ENCODE measurements around the gene YKT6. TPM values are rescaled to one million over a fixed set of nuclear protein-coding genes. Genes with fewer than 3 reads are reported as not detected.
"Not testable (repeated sequence)": the region's sequence is repeated elsewhere in the genome, so short reads cannot be mapped to it uniquely, and the experiment has no call there.

Gene YKT6
- total and polyA plus RNA-seq, 4 donors = 48.0 to 115 (median 78.9) TPM

DNA sequence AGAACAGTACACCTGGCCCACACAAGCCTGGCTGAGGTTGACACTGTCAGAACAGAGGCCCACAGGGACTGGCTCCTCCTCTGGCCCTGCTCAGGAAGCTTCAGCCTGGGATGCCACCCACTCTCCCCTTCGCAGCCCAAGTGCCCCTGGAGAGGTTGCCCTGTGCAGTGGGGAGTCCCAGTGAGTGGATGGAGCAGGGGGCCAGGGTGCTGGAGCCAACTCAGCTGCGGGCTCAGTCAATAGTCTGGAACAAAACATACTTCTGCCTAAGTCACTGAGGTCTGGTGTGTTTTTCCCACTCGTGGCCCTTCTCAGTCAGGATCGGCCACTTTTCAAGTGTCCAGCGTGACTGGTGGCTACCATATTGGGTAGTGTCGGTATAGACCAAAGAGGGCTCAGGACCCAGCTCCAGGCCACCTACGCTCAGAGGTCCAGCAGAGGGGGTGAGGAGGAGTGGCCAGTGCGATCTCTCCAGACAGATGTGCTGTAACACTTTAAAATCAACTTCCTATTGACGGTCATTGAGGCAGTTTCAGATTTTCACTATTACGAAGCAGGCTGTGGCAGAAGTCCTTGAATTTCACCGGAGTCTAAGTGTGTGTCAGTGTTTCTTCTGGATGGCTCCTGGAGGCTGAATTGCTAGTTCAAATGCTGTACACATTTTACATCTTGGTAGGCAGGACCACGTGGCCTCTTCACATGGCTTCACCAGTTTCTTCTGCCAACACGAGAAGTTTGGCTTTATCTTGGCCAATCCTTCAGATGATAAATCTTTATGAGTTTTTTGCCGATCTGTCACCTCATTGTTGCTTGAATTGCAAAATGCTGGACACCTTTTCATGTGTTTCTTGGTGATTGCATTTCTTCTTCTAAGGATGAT lies 10.5 kb upstream of the YKT6 start:
- Histone ChIP-seq H3K4me3 (ENCODE audit: low read depth, low read length) (no peak overlapping the region), H3K36me3 (ENCODE audit: control insufficient read depth, insufficient read depth, low read length) (peaks cover 4% of the 10 kb centered on the region), H3K27me3 (ENCODE audit: control insufficient read depth, insufficient read depth, low read length) (peaks cover 12% of the 10 kb centered on the region), H3K27ac (ENCODE audit: low read depth, low read length) (no peak overlapping the region), H3K9me3 (ENCODE audit: control insufficient read depth, insufficient read depth, low read length) (no peaks in the 10 kb centered on the region), H3K4me1 (ENCODE audit: control insufficient read depth, insufficient read depth, low read length) (peaks cover 22% of the 10 kb centered on the region)
- WGBS (ENCODE audit: insufficient coverage) = 90% methylated on average over 10 of the region's 14 CpGs
- no peak for DNase-seq (ENCODE audit: low read depth in 4 of 6, low spot score in 6 of 6)

GRCh38 chr7:44191171-44191570 lies 9.6 kb upstream of the YKT6 start:
- Histone ChIP-seq H3K36me3 (ENCODE audit: control insufficient read depth, insufficient read depth, low read length) (no peaks in the 10 kb centered on the region), H3K27ac (ENCODE audit: low read depth, low read length) (no peak overlapping the region), H3K9me3 (ENCODE audit: control insufficient read depth, insufficient read depth, low read length) (no peaks in the 10 kb centered on the region), H3K4me1 (ENCODE audit: control insufficient read depth, insufficient read depth, low read length) (peaks cover 18% of the 10 kb centered on the region), H3K27me3 (ENCODE audit: control insufficient read depth, insufficient read depth, low read length) (peaks cover 12% of the 10 kb centered on the region), H3K4me3 (ENCODE audit: low read depth, low read length) (no peak overlapping the region)
- WGBS (ENCODE audit: insufficient coverage) = 100% methylated on average over 1 of the region's 5 CpGs
- no peak for DNase-seq (ENCODE audit: low read depth in 4 of 6, low spot score in 6 of 6)

GRCh38 chr7:44193011-44193802 lies 7.6 kb upstream of the YKT6 start:
- 89% methylated on average over 2 of the region's 7 CpGs for WGBS (ENCODE audit: insufficient coverage)
- H3K36me3 ChIP-seq (ENCODE audit: control insufficient read depth, insufficient read depth, low read length) = no peaks in the 10 kb centered on the region

GRCh38 chr7:44194069-44194468 lies 6.7 kb upstream of the YKT6 start:
- 75% methylated on average over 2 of the region's 2 CpGs for WGBS (ENCODE audit: insufficient coverage)
- H3K27me3 ChIP-seq (ENCODE audit: control insufficient read depth, insufficient read depth, low read length) = peaks cover 23% of the 10 kb centered on the region

More at GRCh38 chr7:44193011-44193802, 7.6 kb upstream of the YKT6 start:
- H3K27me3 ChIP-seq (ENCODE audit: control insufficient read depth, insufficient read depth, low read length) = peaks cover 23% of the 10 kb centered on the region
- DNase-seq (ENCODE audit: low read depth in 4 of 6, low spot score in 6 of 6) = no peak
- H3K4me3 ChIP-seq (ENCODE audit: low read depth, low read length) = no peak overlapping the region
- no peak overlapping the region for H3K27ac ChIP-seq (ENCODE audit: low read depth, low read length)
- H3K4me1 ChIP-seq (ENCODE audit: control insufficient read depth, insufficient read depth, low read length) = peaks cover 14% of the 10 kb centered on the region
- no peaks in the 10 kb centered on the region for H3K9me3 ChIP-seq (ENCODE audit: control insufficient read depth, insufficient read depth, low read length)

GRCh38 chr7:44194562-44195145 lies 6.1 kb upstream of the YKT6 start:
- peaks cover 23% of the 10 kb centered on the region for H3K27me3 ChIP-seq (ENCODE audit: control insufficient read depth, insufficient read depth, low read length)
- no peak for DNase-seq (ENCODE audit: low read depth in 4 of 6, low spot score in 6 of 6)
- H3K9me3 ChIP-seq (ENCODE audit: control insufficient read depth, insufficient read depth, low read length) = no peaks in the 10 kb centered on the region
- H3K36me3 ChIP-seq (ENCODE audit: control insufficient read depth, insufficient read depth, low read length) = no peaks in the 10 kb centered on the region
- WGBS (ENCODE audit: insufficient coverage) = 82% methylated on average over 3 of the region's 3 CpGs
- H3K4me1 ChIP-seq (ENCODE audit: control insufficient read depth, insufficient read depth, low read length) = peaks cover 3% of the 10 kb centered on the region
- H3K4me3 ChIP-seq (ENCODE audit: low read depth, low read length) = no peak overlapping the region
- H3K27ac ChIP-seq (ENCODE audit: low read depth, low read length) = no peak overlapping the region

More at GRCh38 chr7:44194069-44194468, 6.7 kb upstream of the YKT6 start:
- Histone ChIP-seq H3K9me3 (ENCODE audit: control insufficient read depth, insufficient read depth, low read length) (no peaks in the 10 kb centered on the region), H3K27ac (ENCODE audit: low read depth, low read length) (no peak overlapping the region), H3K4me3 (ENCODE audit: low read depth, low read length) (no peak overlapping the region), H3K36me3 (ENCODE audit: control insufficient read depth, insufficient read depth, low read length) (no peaks in the 10 kb centered on the region), H3K4me1 (ENCODE audit: control insufficient read depth, insufficient read depth, low read length) (peaks cover 5% of the 10 kb centered on the region)
- no peak for DNase-seq (ENCODE audit: low read depth in 4 of 6, low spot score in 6 of 6)

DNA sequence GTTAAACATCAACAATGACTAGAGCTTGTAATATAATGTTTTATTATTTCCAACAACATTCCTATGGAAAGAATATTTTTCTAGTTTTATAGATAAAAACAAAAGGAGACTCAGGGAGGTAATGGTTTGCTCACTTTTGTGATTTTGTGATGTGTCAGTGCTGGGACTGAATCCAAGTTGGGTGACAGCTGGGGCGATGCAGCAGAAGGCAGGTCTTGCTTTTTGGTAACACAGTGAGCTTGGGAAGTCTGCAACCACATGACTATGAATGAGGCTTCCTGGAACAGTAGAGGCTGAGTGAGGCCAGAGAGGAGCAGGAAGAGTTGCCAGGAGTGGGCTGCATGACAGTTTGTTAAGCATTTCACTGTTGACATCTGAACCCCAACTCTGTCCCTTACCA lies 4.9 kb upstream of the YKT6 start:
- no peaks in the 10 kb centered on the region for H3K9me3 ChIP-seq (ENCODE audit: control insufficient read depth, insufficient read depth, low read length)
- no peak overlapping the region for H3K4me3 ChIP-seq (ENCODE audit: low read depth, low read length)
- no peaks in the 10 kb centered on the region for H3K36me3 ChIP-seq (ENCODE audit: control insufficient read depth, insufficient read depth, low read length)
- H3K27ac ChIP-seq (ENCODE audit: low read depth, low read length) = no peak overlapping the region
- WGBS (ENCODE audit: insufficient coverage) = 50% methylated on average over 1 of the region's 1 CpG
- peak in 2 of 6 donors; percentile 9 to 44 for DNase-seq (ENCODE audit: low read depth in 4 of 6, low spot score in 6 of 6)
- H3K4me1 ChIP-seq (ENCODE audit: control insufficient read depth, insufficient read depth, low read length) = no peaks in the 10 kb centered on the region
- peaks cover 23% of the 10 kb centered on the region for H3K27me3 ChIP-seq (ENCODE audit: control insufficient read depth, insufficient read depth, low read length)

DNA sequence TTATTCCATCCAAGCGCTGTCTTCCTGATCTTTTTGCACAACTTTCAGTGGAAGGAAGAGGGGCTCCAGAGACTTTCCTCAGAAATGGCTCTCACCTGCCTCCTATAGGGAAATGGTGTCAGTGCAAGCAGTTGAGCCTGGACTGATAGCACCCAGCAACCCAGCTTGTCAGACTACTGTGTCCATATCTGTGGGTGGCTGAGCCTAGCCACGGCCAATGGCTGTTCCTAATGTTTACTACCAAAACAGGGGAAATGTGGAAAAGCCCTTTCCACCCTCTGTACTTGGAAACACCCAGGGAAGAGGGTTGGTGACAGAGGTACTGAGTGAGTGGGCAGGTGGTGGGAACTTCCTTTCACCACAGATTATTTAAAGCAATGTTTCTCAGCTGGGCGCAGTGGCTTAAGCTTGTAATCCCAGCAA lies 4.3 kb upstream of the YKT6 start:
- Histone ChIP-seq H3K4me1 (ENCODE audit: control insufficient read depth, insufficient read depth, low read length) (no peaks in the 10 kb centered on the region), H3K4me3 (ENCODE audit: low read depth, low read length) (no peak overlapping the region), H3K27me3 (ENCODE audit: control insufficient read depth, insufficient read depth, low read length) (peaks cover 23% of the 10 kb centered on the region), H3K27ac (ENCODE audit: low read depth, low read length) (no peak overlapping the region), H3K36me3 (ENCODE audit: control insufficient read depth, insufficient read depth, low read length) (no peaks in the 10 kb centered on the region), H3K9me3 (ENCODE audit: control insufficient read depth, insufficient read depth, low read length) (no peaks in the 10 kb centered on the region)
- peak in 4 of 6 donors; percentile 36 to 78 (median 56) for DNase-seq (ENCODE audit: low read depth in 4 of 6, low spot score in 6 of 6)
- WGBS (ENCODE audit: insufficient coverage) = 20% methylated on average over 1 of the region's 3 CpGs

- no peaks in the 10 kb centered on the region for H3K36me3 ChIP-seq (ENCODE audit: control insufficient read depth, insufficient read depth, low read length)
- no peaks in the 10 kb centered on the region for H3K9me3 ChIP-seq (ENCODE audit: control insufficient read depth, insufficient read depth, low read length)
- DNase-seq (ENCODE audit: low read depth in 4 of 6, low spot score in 6 of 6) = no peak
- H3K27ac ChIP-seq (ENCODE audit: low read depth, low read length) = no peak overlapping the region
- peaks cover 16% of the 10 kb centered on the region for H3K27me3 ChIP-seq (ENCODE audit: control insufficient read depth, insufficient read depth, low read length)
- no peak overlapping the region for H3K4me3 ChIP-seq (ENCODE audit: low read depth, low read length)
- no peaks in the 10 kb centered on the region for H3K4me1 ChIP-seq (ENCODE audit: control insufficient read depth, insufficient read depth, low read length)
- 98% methylated on average over 5 of the region's 7 CpGs for WGBS (ENCODE audit: insufficient coverage)
Observed at GRCh38 chr7:44197474-44197873, 3.3 kb upstream of the YKT6 start.

DNA sequence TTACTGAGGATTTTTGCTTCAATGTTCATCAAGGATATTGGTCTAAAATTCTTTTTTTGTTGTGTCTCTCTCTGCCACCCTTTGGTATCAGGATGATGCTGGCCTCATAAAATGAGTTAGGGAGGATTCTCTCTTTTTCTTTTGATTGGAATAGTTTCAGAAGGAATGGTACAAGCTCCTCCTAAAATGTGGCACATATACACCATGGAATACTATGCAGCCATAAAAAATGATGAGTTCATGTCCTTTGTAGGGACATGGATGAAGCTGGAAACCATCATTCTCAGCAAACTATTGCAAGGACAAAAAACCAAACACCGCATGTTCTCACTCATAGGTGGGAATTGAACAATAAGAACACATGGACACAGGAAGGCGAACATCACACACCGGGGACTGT lies 615 bp upstream of the YKT6 start:
- H3K4me3 ChIP-seq (ENCODE audit: low read depth, low read length); H3K4me1 ChIP-seq (ENCODE audit: control insufficient read depth, insufficient read depth, low read length); DNase-seq (ENCODE audit: low read depth in 4 of 6, low spot score in 6 of 6); H3K27ac ChIP-seq (ENCODE audit: low read depth, low read length); H3K9me3 ChIP-seq (ENCODE audit: control insufficient read depth, insufficient read depth, low read length); H3K36me3 ChIP-seq (ENCODE audit: control insufficient read depth, insufficient read depth, low read length): not testable (repeated sequence)
- WGBS (ENCODE audit: insufficient coverage) = no CpG with 5 or more reads among the region's 3 CpGs
- peaks cover 11% of the 10 kb centered on the region for H3K27me3 ChIP-seq (ENCODE audit: control insufficient read depth, insufficient read depth, low read length)

Measured in spinal cord (tissue), 10 donors.